Sigmoid colon (tissue), 7 donors: Measurements from ENCODE around the gene ZNF76. TPM values are rescaled to one million over a fixed set of nuclear protein-coding genes. Genes with fewer than 3 reads are reported as not detected.
A peak's percentile ranks its signal among the peaks of the same experiment; 100 is the strongest.

Experiments
- DNase-seq: peaks from one replicate; pipeline ENCODE4 v3.0.0-alpha.2; 2019
- H3K27ac ChIP-seq, 4 donors: fragments of 200-600 bp; sonication (generic); one replicate each; pipeline ENCODE4 v1.5.1; 2016 to 2019; ENCODE audit warnings: mild to moderate bottlenecking in 1 of 4
- H3K27me3 ChIP-seq, 3 donors: fragments of 200-600 bp; sonication (generic); one replicate each; pipeline ENCODE4 v1.5.1; 2019; ENCODE audit warnings: mild to moderate bottlenecking in 1 of 3
- H3K36me3 ChIP-seq, 4 donors: fragments of 200-600 bp; sonication (generic); one replicate each; pipeline ENCODE4 v1.5.1; 2016 to 2019
- H3K4me1 ChIP-seq, 4 donors: fragments of 200-600 bp; sonication (generic); one replicate each; pipeline ENCODE4 v1.5.1; 2017 to 2019
- H3K4me3 ChIP-seq, 4 donors: fragments of 200-600 bp; sonication (generic); one replicate each; pipeline ENCODE4 v1.5.1; 2017 to 2019; ENCODE audit warnings: mild to moderate bottlenecking in 2 of 4, moderate library complexity in 1 of 4
- H3K9me3 ChIP-seq, 4 donors: fragments of 200-600 bp in 3 of 4; sonication (generic) in 3 of 4; one replicate each; pipeline versions ENCODE4 v1.5.1 to v1.6.1; 2013 to 2019
- EP300 ChIP-seq, 4 donors: sonication (generic); formaldehyde crosslinking; IDR thresholded peaks; one replicate each; pipeline ENCODE4 v1.6.1; 2017; ENCODE audit warnings: antibody characterized with exemption in 4 of 4
- POLR2A ChIP-seq, 2 donors: fragments of 450-650 bp; IDR thresholded peaks; one replicate each; pipeline ENCODE4 v1.6.1; 2016; ENCODE audit warnings: antibody characterized with exemption in 2 of 2, mild to moderate bottlenecking in 2 of 2, moderate library complexity in 2 of 2
- POLR2AphosphoS5 ChIP-seq, 4 donors: sonication (generic); formaldehyde crosslinking; IDR thresholded peaks; one replicate each; pipeline ENCODE4 v1.6.1; 2017; ENCODE audit warnings: antibody characterized with exemption in 4 of 4
- WGBS, 2 donors: extraction: QIAGEN DNeasy Blood & Tissue Kit; methylation state at CpG; one replicate each; pipeline ENCODE4 v1.1.7; 2013; 5-methylcytosine and 5-hydroxymethylcytosine counted together
- intact Hi-C: fragments of 100-400 bp; cut with DNase I; formaldehyde crosslinking; loops from one replicate; pipeline ENCODE4 v1.15.1; 2023
- polyA plus RNA-seq, 3 donors: library from polyadenylated mRNA; stranded (reverse); fragments of 200-250 nt; gene quantifications; one replicate each; pipeline ENCODE4 v1.2.3, GENCODE V29; 2013
- total RNA-seq, 4 donors: library from RNA; depleted of rRNA; stranded (reverse); fragments of >200 nt; gene quantifications; one replicate each; pipeline ENCODE4 v1.1.0, GENCODE V29; 2016
- TF ChIP-seq, protein P1 (sequence below), 4 experiments: fragments of 450-650 bp in 3 of 4; fragments of 200-600 bp in 1 of 4; IDR thresholded peaks; one replicate each; pipeline ENCODE4 v1.5.1; 2016 to 2019; ENCODE audit warnings: antibody characterized with exemption in 4 of 4, mild to moderate bottlenecking in 3 of 4, moderate library complexity in 2 of 4
- donor health status: healthy with polysubstance abuse.
- donor health status: Bipolar disorder and iron deficiency.
- donor health status: healthy.

The ZNF76 gene
- total and polyA plus RNA-seq, 7 donors = 14.3 to 59.8 (median 29.3) TPM

GRCh38 chr6:35283361-35283760 lies 23.8 kb downstream of the ZNF76 start:
- intact Hi-C loops = no loop called here
- Histone ChIP-seq H3K4me3 (no peak overlapping the region), H3K27ac (no peak overlapping the region), H3K9me3 (no peaks in the 10 kb centered on the region), H3K4me1 (no peaks in the 10 kb centered on the region), H3K36me3 (peaks cover 30 to 75% (median 53%) of the 10 kb centered on the region in 4 donors), H3K27me3 (no peaks in the 10 kb centered on the region)
- no peak for DNase-seq
- WGBS, 2 donors = 62 to 89% methylated on average over 2 of the region's 2 CpGs
- TF ChIP-seq EP300 (IDR thresholded peaks at IDR 0.05) (no peak), POLR2AphosphoS5 (IDR thresholded peaks at IDR 0.05) (no peak), POLR2A (IDR thresholded peaks at IDR 0.05) (no peak)
- TF ChIP-seq, protein P1, sequence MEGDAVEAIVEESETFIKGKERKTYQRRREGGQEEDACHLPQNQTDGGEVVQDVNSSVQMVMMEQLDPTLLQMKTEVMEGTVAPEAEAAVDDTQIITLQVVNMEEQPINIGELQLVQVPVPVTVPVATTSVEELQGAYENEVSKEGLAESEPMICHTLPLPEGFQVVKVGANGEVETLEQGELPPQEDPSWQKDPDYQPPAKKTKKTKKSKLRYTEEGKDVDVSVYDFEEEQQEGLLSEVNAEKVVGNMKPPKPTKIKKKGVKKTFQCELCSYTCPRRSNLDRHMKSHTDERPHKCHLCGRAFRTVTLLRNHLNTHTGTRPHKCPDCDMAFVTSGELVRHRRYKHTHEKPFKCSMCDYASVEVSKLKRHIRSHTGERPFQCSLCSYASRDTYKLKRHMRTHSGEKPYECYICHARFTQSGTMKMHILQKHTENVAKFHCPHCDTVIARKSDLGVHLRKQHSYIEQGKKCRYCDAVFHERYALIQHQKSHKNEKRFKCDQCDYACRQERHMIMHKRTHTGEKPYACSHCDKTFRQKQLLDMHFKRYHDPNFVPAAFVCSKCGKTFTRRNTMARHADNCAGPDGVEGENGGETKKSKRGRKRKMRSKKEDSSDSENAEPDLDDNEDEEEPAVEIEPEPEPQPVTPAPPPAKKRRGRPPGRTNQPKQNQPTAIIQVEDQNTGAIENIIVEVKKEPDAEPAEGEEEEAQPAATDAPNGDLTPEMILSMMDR (IDR thresholded peaks at IDR 0.05) = no peak

GRCh38 chr6:35287671-35288396 lies 28.3 kb downstream of the ZNF76 start:
- 89 to 91% methylated on average over 12 of the region's 12 CpGs for WGBS, 2 donors
- Histone ChIP-seq H3K9me3 (no peaks in the 10 kb centered on the region), H3K4me1 (no peaks in the 10 kb centered on the region), H3K27ac (no peak overlapping the region), H3K27me3 (no peaks in the 10 kb centered on the region), H3K36me3 (peaks cover 40 to 100% (median 73%) of the 10 kb centered on the region in 4 donors), H3K4me3 (no peak overlapping the region)
- DNase-seq = no peak
- TF ChIP-seq, protein P1 (IDR thresholded peaks at IDR 0.05) = no peak
- no peak for TF ChIP-seq EP300 (IDR thresholded peaks at IDR 0.05)
- TF ChIP-seq POLR2A (IDR thresholded peaks at IDR 0.05) = no peak
- no peak for TF ChIP-seq POLR2AphosphoS5 (IDR thresholded peaks at IDR 0.05)
- intact Hi-C loops = no loop called here

GRCh38 chr6:35288834-35289233 lies 29.3 kb downstream of the ZNF76 start:
- no peaks in the 10 kb centered on the region for H3K9me3 ChIP-seq
- TF ChIP-seq POLR2AphosphoS5 (IDR thresholded peaks at IDR 0.05) = no peak
- TF ChIP-seq POLR2A (IDR thresholded peaks at IDR 0.05) = no peak
- TF ChIP-seq, protein P1 (IDR thresholded peaks at IDR 0.05) = no peak
- no peak for TF ChIP-seq EP300 (IDR thresholded peaks at IDR 0.05)
- no peak overlapping the region for H3K4me3 ChIP-seq
- H3K27ac ChIP-seq = no peak overlapping the region
- no peaks in the 10 kb centered on the region for H3K27me3 ChIP-seq
- intact Hi-C loops = no loop called here
- H3K4me1 ChIP-seq = no peaks in the 10 kb centered on the region
- DNase-seq = no peak
- H3K36me3 ChIP-seq = peaks cover 44 to 99% (median 66%) of the 10 kb centered on the region in 4 donors
- 72 to 73% methylated on average over 4 of the region's 4 CpGs for WGBS, 2 donors

- intact Hi-C loops = no loop called here
- peaks cover 39 to 91% (median 52%) of the 10 kb centered on the region in 4 donors for H3K36me3 ChIP-seq
These were observed 32.0 kb downstream of the ZNF76 start for GRCh38 chr6:35291491-35291890.

More at GRCh38 chr6:35291491-35291890, 32.0 kb downstream of the ZNF76 start:
- no peak overlapping the region for H3K4me3 ChIP-seq
- DNase-seq = peak; percentile 45
- TF ChIP-seq POLR2A (IDR thresholded peaks at IDR 0.05) (no peak), EP300 (IDR thresholded peaks at IDR 0.05) (no peak), POLR2AphosphoS5 (IDR thresholded peaks at IDR 0.05) (no peak)
- TF ChIP-seq, protein P1 (IDR thresholded peaks at IDR 0.05) = no peak
- WGBS, 2 donors = 95 to 96% methylated on average over 13 of the region's 13 CpGs
- no peaks in the 10 kb centered on the region for H3K9me3 ChIP-seq
- no peak overlapping the region for H3K27ac ChIP-seq
- no peaks in the 10 kb centered on the region for H3K27me3 ChIP-seq
- no peaks in the 10 kb centered on the region for H3K4me1 ChIP-seq
